ENCODE measurements around the gene PRSS2.
"Not testable (repeated sequence)": the region's sequence is repeated elsewhere in the genome, so short reads cannot be mapped to it uniquely, and the experiment has no call there.

The PRSS2 gene

DNA sequence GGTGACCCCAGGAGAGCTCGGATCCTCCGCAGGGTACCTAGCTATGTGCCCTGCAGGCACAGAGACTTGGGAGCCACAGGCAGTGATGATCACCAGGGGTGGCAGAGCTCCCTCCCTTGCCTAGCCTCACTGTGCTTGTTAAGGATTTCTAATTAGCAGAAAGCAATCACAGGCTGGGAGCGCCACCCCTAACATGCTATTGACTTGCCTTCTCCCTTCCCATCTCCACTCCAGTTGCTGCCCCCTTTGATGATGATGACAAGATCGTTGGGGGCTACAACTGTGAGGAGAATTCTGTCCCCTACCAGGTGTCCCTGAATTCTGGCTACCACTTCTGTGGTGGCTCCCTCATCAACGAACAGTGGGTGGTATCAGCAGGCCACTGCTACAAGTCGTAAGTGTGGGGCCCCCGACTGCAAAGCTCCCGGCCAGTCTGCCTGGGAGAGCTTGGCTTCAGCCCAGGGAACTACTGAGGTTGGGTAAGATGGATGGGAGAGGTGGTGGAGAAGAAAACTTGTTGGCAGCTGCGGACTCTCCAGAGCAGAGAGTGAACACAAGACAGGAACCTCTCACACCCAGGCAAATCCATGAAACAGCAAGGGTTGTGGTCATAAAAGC is 20.3 kb upstream of the PRSS2 start:
- no peaks in the 10 kb centered on the region for H3K36me3 ChIP-seq (replicated peaks; ENCODE audit: low read depth, low read length)
- no peak overlapping the region for H3K27ac ChIP-seq (ENCODE audit: low read length)
- H3K4me3 ChIP-seq (ENCODE audit: low read length), result no peak overlapping the region
- H3K9me3 ChIP-seq (ENCODE audit: insufficient read depth, low read length), result no peaks in the 10 kb centered on the region
- no peaks in the 10 kb centered on the region for H4K20me1 ChIP-seq (ENCODE audit: insufficient read depth, low read length)
- H3K9ac ChIP-seq (ENCODE audit: low read length), result no peak overlapping the region
- H3K27me3 ChIP-seq (ENCODE audit: low read depth, low read length), result peaks cover 20% of the 10 kb centered on the region
- H3K4me2 ChIP-seq (ENCODE audit: low read length), result no peak overlapping the region
- H2AFZ ChIP-seq (ENCODE audit: low read depth, low read length), result no peak overlapping the region
- TF ChIP-seq, protein P1, sequence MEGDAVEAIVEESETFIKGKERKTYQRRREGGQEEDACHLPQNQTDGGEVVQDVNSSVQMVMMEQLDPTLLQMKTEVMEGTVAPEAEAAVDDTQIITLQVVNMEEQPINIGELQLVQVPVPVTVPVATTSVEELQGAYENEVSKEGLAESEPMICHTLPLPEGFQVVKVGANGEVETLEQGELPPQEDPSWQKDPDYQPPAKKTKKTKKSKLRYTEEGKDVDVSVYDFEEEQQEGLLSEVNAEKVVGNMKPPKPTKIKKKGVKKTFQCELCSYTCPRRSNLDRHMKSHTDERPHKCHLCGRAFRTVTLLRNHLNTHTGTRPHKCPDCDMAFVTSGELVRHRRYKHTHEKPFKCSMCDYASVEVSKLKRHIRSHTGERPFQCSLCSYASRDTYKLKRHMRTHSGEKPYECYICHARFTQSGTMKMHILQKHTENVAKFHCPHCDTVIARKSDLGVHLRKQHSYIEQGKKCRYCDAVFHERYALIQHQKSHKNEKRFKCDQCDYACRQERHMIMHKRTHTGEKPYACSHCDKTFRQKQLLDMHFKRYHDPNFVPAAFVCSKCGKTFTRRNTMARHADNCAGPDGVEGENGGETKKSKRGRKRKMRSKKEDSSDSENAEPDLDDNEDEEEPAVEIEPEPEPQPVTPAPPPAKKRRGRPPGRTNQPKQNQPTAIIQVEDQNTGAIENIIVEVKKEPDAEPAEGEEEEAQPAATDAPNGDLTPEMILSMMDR (IDR thresholded peaks at IDR 0.05; ENCODE audit: low read depth, low read length), result no peak
- no peak for TF ChIP-seq EZH2phosphoT487 (IDR thresholded peaks at IDR 0.05; ENCODE audit: low read depth)
- H3K79me2 ChIP-seq (ENCODE audit: low read length), result no peaks in the 10 kb centered on the region
- no peaks in the 10 kb centered on the region for H3K4me1 ChIP-seq (ENCODE audit: low read length)

- not testable (repeated sequence) for H3K79me2 ChIP-seq (ENCODE audit: low read length); H3K4me3 ChIP-seq (ENCODE audit: low read length); H3K36me3 ChIP-seq (replicated peaks; ENCODE audit: low read depth, low read length); H3K4me1 ChIP-seq (ENCODE audit: low read length); H3K9ac ChIP-seq (ENCODE audit: low read length); H2AFZ ChIP-seq (ENCODE audit: low read depth, low read length); H3K4me2 ChIP-seq (ENCODE audit: low read length); H3K27ac ChIP-seq (ENCODE audit: low read length); H4K20me1 ChIP-seq (ENCODE audit: insufficient read depth, low read length); H3K9me3 ChIP-seq (ENCODE audit: insufficient read depth, low read length)
- H3K27me3 ChIP-seq (ENCODE audit: low read depth, low read length), result peaks cover 20% of the 10 kb centered on the region
Observed at GRCh38 chr7:142751526-142752175, 19.1 kb upstream of the PRSS2 start.

- H2AFZ ChIP-seq (ENCODE audit: low read depth, low read length), result no peak overlapping the region
- no peaks in the 10 kb centered on the region for H4K20me1 ChIP-seq (ENCODE audit: insufficient read depth, low read length)
- no peak for TF ChIP-seq EZH2phosphoT487 (IDR thresholded peaks at IDR 0.05; ENCODE audit: low read depth)
- TF ChIP-seq, protein P1 (IDR thresholded peaks at IDR 0.05; ENCODE audit: low read depth, low read length), result no peak
- no peak overlapping the region for H3K4me2 ChIP-seq (ENCODE audit: low read length)
- H3K9me3 ChIP-seq (ENCODE audit: insufficient read depth, low read length), result no peaks in the 10 kb centered on the region
- H3K79me2 ChIP-seq (ENCODE audit: low read length), result no peaks in the 10 kb centered on the region
- no peaks in the 10 kb centered on the region for H3K36me3 ChIP-seq (replicated peaks; ENCODE audit: low read depth, low read length)
- no peak overlapping the region for H3K4me3 ChIP-seq (ENCODE audit: low read length)
- no peaks in the 10 kb centered on the region for H3K4me1 ChIP-seq (ENCODE audit: low read length)
- H3K27ac ChIP-seq (ENCODE audit: low read length), result no peak overlapping the region
- peaks cover 20% of the 10 kb centered on the region for H3K27me3 ChIP-seq (ENCODE audit: low read depth, low read length)
- H3K9ac ChIP-seq (ENCODE audit: low read length), result no peak overlapping the region
Observed at GRCh38 chr7:142752376-142753225, 18.2 kb upstream of the PRSS2 start.

- no peak overlapping the region for H3K27ac ChIP-seq (ENCODE audit: low read length)
- no peak overlapping the region for H3K4me3 ChIP-seq (ENCODE audit: low read length)
- H3K36me3 ChIP-seq (replicated peaks; ENCODE audit: low read depth, low read length), result no peaks in the 10 kb centered on the region
- no peak overlapping the region for H2AFZ ChIP-seq (ENCODE audit: low read depth, low read length)
- H4K20me1 ChIP-seq (ENCODE audit: insufficient read depth, low read length), result no peaks in the 10 kb centered on the region
- no peaks in the 10 kb centered on the region for H3K9me3 ChIP-seq (ENCODE audit: insufficient read depth, low read length)
- H3K4me2 ChIP-seq (ENCODE audit: low read length), result no peak overlapping the region
- TF ChIP-seq, protein P1 (IDR thresholded peaks at IDR 0.05; ENCODE audit: low read depth, low read length), result no peak
- TF ChIP-seq EZH2phosphoT487 (IDR thresholded peaks at IDR 0.05; ENCODE audit: low read depth), result no peak
- no peaks in the 10 kb centered on the region for H3K79me2 ChIP-seq (ENCODE audit: low read length)
- peaks cover 24% of the 10 kb centered on the region for H3K27me3 ChIP-seq (ENCODE audit: low read depth, low read length)
- H3K9ac ChIP-seq (ENCODE audit: low read length), result no peak overlapping the region
- H3K4me1 ChIP-seq (ENCODE audit: low read length), result no peaks in the 10 kb centered on the region
Observed at GRCh38 chr7:142753366-142753765, 17.4 kb upstream of the PRSS2 start.

DNA sequence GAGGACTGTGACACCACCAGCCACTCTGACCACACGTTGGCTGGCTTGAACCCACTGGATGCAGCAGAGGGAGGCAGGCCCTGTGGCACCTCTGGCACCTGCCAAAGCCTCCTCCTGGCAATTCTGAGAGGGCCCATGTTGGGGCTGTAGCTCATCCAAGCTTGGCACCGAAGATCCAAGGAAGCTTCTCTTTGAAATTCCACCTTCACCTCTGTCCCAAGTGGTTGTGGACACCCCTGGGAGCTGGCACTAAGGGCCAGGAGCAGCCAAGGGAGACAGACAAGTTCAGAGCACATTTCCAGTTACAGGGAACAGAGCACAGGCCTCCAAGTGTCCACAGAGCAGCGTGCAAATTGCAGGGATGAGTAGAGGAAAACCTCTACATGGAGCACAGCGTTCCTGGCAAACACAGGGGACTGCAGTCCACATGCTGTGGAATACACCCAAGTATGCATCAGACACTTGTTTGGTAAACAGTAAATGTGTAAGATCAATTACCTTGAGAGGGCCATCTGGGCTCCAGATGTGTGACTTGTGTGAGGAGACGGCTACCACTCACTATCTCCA is 16.8 kb upstream of the PRSS2 start:
- not testable (repeated sequence) for H3K79me2 ChIP-seq (ENCODE audit: low read length); H3K36me3 ChIP-seq (replicated peaks; ENCODE audit: low read depth, low read length); H3K27ac ChIP-seq (ENCODE audit: low read length); H3K4me2 ChIP-seq (ENCODE audit: low read length); H3K4me3 ChIP-seq (ENCODE audit: low read length); H2AFZ ChIP-seq (ENCODE audit: low read depth, low read length); H3K9ac ChIP-seq (ENCODE audit: low read length); H3K4me1 ChIP-seq (ENCODE audit: low read length); H3K9me3 ChIP-seq (ENCODE audit: insufficient read depth, low read length); H4K20me1 ChIP-seq (ENCODE audit: insufficient read depth, low read length)
- H3K27me3 ChIP-seq (ENCODE audit: low read depth, low read length), result peaks cover 26% of the 10 kb centered on the region

Data from OCI-LY3 (cell line).